GM23248 (cell line): ENCODE data around the gene KAZN. TPM values are rescaled to one million over a fixed set of nuclear protein-coding genes. Genes with fewer than 3 reads are reported as not detected.

ENCODE experiments used
- DNase-seq: peaks from one replicate; pipeline ENCODE4 v3.0.0-alpha.2; 2015
- H2AFZ ChIP-seq: fragments of 200-600 bp; sonication (generic); 2 replicates; pipeline ENCODE4 v1.6.1; 2016; ENCODE audit warnings: antibody characterized with exemption
- H3F3A ChIP-seq: fragments of 200-600 bp; sonication (generic); 2 replicates; pipeline ENCODE4 v1.6.1; 2016; ENCODE audit warnings: mild to moderate bottlenecking, antibody characterized with exemption, mixed run types; ENCODE audit not compliant: insufficient read depth
- H3K27ac ChIP-seq: fragments of 200-600 bp; sonication (generic); 2 replicates; pipeline ENCODE4 v1.5.1; 2016; ENCODE audit warnings: mild to moderate bottlenecking
- H3K27me3 ChIP-seq: fragments of 200-600 bp; sonication (generic); replicated peaks from 2 replicates; pipeline ENCODE4 v1.6.1; 2016; ENCODE audit warnings: mild to moderate bottlenecking; ENCODE audit not compliant: insufficient read depth
- H3K36me3 ChIP-seq: fragments of 200-600 bp; sonication (generic); 2 replicates; pipeline ENCODE4 v1.6.1; 2016; ENCODE audit warnings: low read depth, mild to moderate bottlenecking
- H3K4me1 ChIP-seq: fragments of 200-600 bp; sonication (generic); 2 replicates; pipeline ENCODE4 v1.6.1; 2016; ENCODE audit warnings: mild to moderate bottlenecking; ENCODE audit not compliant: insufficient read depth
- H3K4me2 ChIP-seq: fragments of 200-600 bp; sonication (generic); one replicate; pipeline ENCODE4 v1.6.1; 2016; ENCODE audit warnings: mild to moderate bottlenecking; ENCODE audit not compliant: unreplicated experiment
- H3K4me3 ChIP-seq: fragments of 200-600 bp; sonication (generic); 2 replicates; pipeline ENCODE4 v1.5.1; 2016; ENCODE audit warnings: mild to moderate bottlenecking
- H3K79me2 ChIP-seq: fragments of 200-600 bp; sonication (generic); 2 replicates; pipeline ENCODE4 v1.6.1; 2016; ENCODE audit warnings: mild to moderate bottlenecking; ENCODE audit not compliant: insufficient read depth
- H3K9ac ChIP-seq: fragments of 200-600 bp; sonication (generic); 2 replicates; pipeline ENCODE4 v1.6.1; 2016; ENCODE audit warnings: mild to moderate bottlenecking
- H3K9me2 ChIP-seq: fragments of 200-600 bp; sonication (generic); 2 replicates; pipeline ENCODE4 v1.6.1; 2016; ENCODE audit warnings: mixed run types, mild to moderate bottlenecking, moderate library complexity; ENCODE audit not compliant: insufficient read depth
- H3K9me3 ChIP-seq: fragments of 200-600 bp; sonication (generic); one replicate; pipeline ENCODE4 v1.6.1; 2017; ENCODE audit warnings: low read depth
- H4K20me1 ChIP-seq: fragments of 200-600 bp; sonication (generic); 2 replicates; pipeline ENCODE4 v1.6.0; 2016; ENCODE audit not compliant: insufficient read depth
- EZH2 ChIP-seq: fragments of 200-600 bp; sonication (generic); IDR thresholded peaks from 2 replicates; pipeline ENCODE4 v1.6.1; 2018; ENCODE audit warnings: antibody characterized with exemption, mild to moderate bottlenecking; ENCODE audit not compliant: insufficient read depth, poor library complexity, severe bottlenecking
- EZH2phosphoT487 ChIP-seq: fragments of 200-600 bp; sonication (generic); IDR thresholded peaks from 2 replicates; pipeline ENCODE4 v1.6.1; 2018; ENCODE audit warnings: antibody characterized with exemption, moderate library complexity, mild to moderate bottlenecking, low read depth; ENCODE audit not compliant: insufficient read depth
- WGBS, 2 experiments: methylation state at CpG; one replicate each; pipeline ENCODE4 v1.1.6; 2015 to 2017; ENCODE audit warnings: low lambda C conversion rate in 2 of 2, low coverage in 1 of 2; ENCODE audit errors: missing lambda C conversion rate in 2 of 2; 5-methylcytosine and 5-hydroxymethylcytosine counted together
- in situ Hi-C: fragments of 300-500 bp; cut with MboI; formaldehyde crosslinking; loops from 2 replicates; pipeline ENCODE4 v1.15.0; 2020
- polyA plus RNA-seq: library from polyadenylated mRNA; unstranded; fragments of >200 nt; fragmentation: Nextera tagmentation; extraction: Ambion mirVana; gene quantifications from 2 replicates; pipeline ENCODE4 v1.2.1, GENCODE V29; 2016
- total RNA-seq: library from RNA; depleted of rRNA; stranded (reverse); fragments of >200 nt; shearing (Covaris generic); gene quantifications from 2 replicates; pipeline ENCODE4 v1.2.3, GENCODE V29; 2014

The KAZN gene
- total and polyA plus RNA-seq, 2 experiments from 2014 or later: 4.9 to 7.2 TPM

GRCh38 chr1:14745001-14745720, 146.7 kb downstream of the KAZN start:
- H3K9ac ChIP-seq: no peak overlapping the region
- H3K27ac ChIP-seq: no peak overlapping the region
- H3K4me1 ChIP-seq: peaks cover 17% of the 10 kb centered on the region
- no peaks in the 10 kb centered on the region for H4K20me1 ChIP-seq
- no peaks in the 10 kb centered on the region for H3K9me2 ChIP-seq
- no peak overlapping the region for H3K4me3 ChIP-seq
- WGBS, 2 experiments: 74 to 81% methylated on average over 9 of the region's 9 CpGs
- H3K4me2 ChIP-seq: no peak overlapping the region
- peaks cover 18% of the 10 kb centered on the region for H3F3A ChIP-seq
- H3K36me3 ChIP-seq: no peaks in the 10 kb centered on the region
- no peak for DNase-seq
- TF ChIP-seq EZH2: no peak
- no peak for TF ChIP-seq EZH2phosphoT487
- no peaks in the 10 kb centered on the region for H3K79me2 ChIP-seq
- no peaks in the 10 kb centered on the region for H3K9me3 ChIP-seq
- in situ Hi-C loops: no loop called here
- H3K27me3 ChIP-seq: no peaks in the 10 kb centered on the region
- no peak overlapping the region for H2AFZ ChIP-seq

- in situ Hi-C loops: no loop called here
These were observed 147.3 kb downstream of the KAZN start for GRCh38 chr1:14745789-14746188.

GRCh38 chr1:14746393-14746792, 147.9 kb downstream of the KAZN start:
- Histone ChIP-seq H3K27me3 (no peaks in the 10 kb centered on the region), H3K4me3 (no peak overlapping the region), H3K79me2 (no peaks in the 10 kb centered on the region), H3K36me3 (no peaks in the 10 kb centered on the region), H3F3A (peaks cover 13% of the 10 kb centered on the region), H2AFZ (no peak overlapping the region), H3K9me3 (no peaks in the 10 kb centered on the region), H3K4me2 (no peak overlapping the region), H3K9ac (no peak overlapping the region), H4K20me1 (no peaks in the 10 kb centered on the region), H3K27ac (no peak overlapping the region), H3K9me2 (no peaks in the 10 kb centered on the region), H3K4me1 (peaks cover 14% of the 10 kb centered on the region)
- TF ChIP-seq EZH2phosphoT487 (no peak), EZH2 (no peak)
- DNase-seq: no peak
- in situ Hi-C loops: no loop called here
- 81 to 90% methylated on average over 4 of the region's 4 CpGs for WGBS, 2 experiments

More at GRCh38 chr1:14745789-14746188, 147.3 kb downstream of the KAZN start:
- no peaks in the 10 kb centered on the region for H3K9me3 ChIP-seq
- DNase-seq: peak; percentile 21
- no peaks in the 10 kb centered on the region for H3K79me2 ChIP-seq
- WGBS, 2 experiments: 43 to 45% methylated on average over 6 of the region's 6 CpGs
- H3F3A ChIP-seq: peaks cover 18% of the 10 kb centered on the region
- TF ChIP-seq EZH2: no peak
- TF ChIP-seq EZH2phosphoT487: no peak
- H3K4me1 ChIP-seq: peaks cover 17% of the 10 kb centered on the region
- no peak overlapping the region for H3K9ac ChIP-seq
- no peaks in the 10 kb centered on the region for H3K9me2 ChIP-seq
- H2AFZ ChIP-seq: no peak overlapping the region
- H3K4me2 ChIP-seq: no peak overlapping the region
- no peak overlapping the region for H3K27ac ChIP-seq
- H4K20me1 ChIP-seq: no peaks in the 10 kb centered on the region
- H3K27me3 ChIP-seq: no peaks in the 10 kb centered on the region
- no peaks in the 10 kb centered on the region for H3K36me3 ChIP-seq
- H3K4me3 ChIP-seq: no peak overlapping the region

- 93 to 99% methylated on average over 5 of the region's 5 CpGs for WGBS, 2 experiments
- Histone ChIP-seq H3K4me3 (no peak overlapping the region), H2AFZ (no peak overlapping the region), H3K27me3 (no peaks in the 10 kb centered on the region), H3K27ac (no peak overlapping the region), H4K20me1 (no peaks in the 10 kb centered on the region), H3K4me2 (no peak overlapping the region), H3K9ac (no peak overlapping the region), H3K4me1 (no peaks in the 10 kb centered on the region; the same call in 1 of the 2 replicates), H3K79me2 (no peaks in the 10 kb centered on the region), H3K9me2 (no peaks in the 10 kb centered on the region), H3K9me3 (no peaks in the 10 kb centered on the region), H3F3A (no peaks in the 10 kb centered on the region; the same call in 1 of the 2 replicates), H3K36me3 (no peaks in the 10 kb centered on the region)
- TF ChIP-seq EZH2 (no peak), EZH2phosphoT487 (no peak)
- DNase-seq: no peak
- in situ Hi-C loops: no loop called here
These were observed 149.7 kb downstream of the KAZN start for GRCh38 chr1:14748151-14748550.
